Stimulated activated CD4-positive, alpha-beta T cell treated with anti-CD3 and anti-CD28 coated beads, Interleukin-4, amount 100 ng/mL, for 1 hour (primary cell): ENCODE measurements around the gene GPR137.
A peak's percentile ranks its signal among the peaks of the same experiment; 100 is the strongest.

Experiments used
- DNase-seq: peaks from one replicate; pipeline ENCODE4 v3.0.0-alpha.2; 2020

Gene GPR137

GRCh38 chr11:64265176-64266160 lies 20.2 kb upstream of the GPR137 start:
- DNase-seq, result no peak

DNA sequence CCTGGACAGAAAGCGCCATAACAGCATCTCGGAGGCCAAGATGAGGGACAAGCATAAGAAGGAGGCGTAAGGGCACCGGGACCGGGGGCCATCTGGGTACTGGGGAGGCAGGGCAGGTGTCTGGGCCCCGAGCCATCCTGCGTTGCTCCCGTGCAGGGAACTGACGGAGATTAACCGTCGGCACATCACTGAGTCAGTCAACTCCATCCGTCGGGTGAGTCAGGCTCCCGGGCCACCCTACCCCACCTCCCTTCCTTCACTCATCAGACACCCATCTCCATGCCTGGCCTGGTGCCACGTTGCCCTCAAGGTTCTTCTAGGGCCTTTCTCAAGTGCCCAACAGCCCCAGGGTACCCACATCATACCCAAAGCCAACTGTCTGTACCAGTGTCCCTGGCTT lies 19.3 kb upstream of the GPR137 start:
- no peak for DNase-seq

DNA sequence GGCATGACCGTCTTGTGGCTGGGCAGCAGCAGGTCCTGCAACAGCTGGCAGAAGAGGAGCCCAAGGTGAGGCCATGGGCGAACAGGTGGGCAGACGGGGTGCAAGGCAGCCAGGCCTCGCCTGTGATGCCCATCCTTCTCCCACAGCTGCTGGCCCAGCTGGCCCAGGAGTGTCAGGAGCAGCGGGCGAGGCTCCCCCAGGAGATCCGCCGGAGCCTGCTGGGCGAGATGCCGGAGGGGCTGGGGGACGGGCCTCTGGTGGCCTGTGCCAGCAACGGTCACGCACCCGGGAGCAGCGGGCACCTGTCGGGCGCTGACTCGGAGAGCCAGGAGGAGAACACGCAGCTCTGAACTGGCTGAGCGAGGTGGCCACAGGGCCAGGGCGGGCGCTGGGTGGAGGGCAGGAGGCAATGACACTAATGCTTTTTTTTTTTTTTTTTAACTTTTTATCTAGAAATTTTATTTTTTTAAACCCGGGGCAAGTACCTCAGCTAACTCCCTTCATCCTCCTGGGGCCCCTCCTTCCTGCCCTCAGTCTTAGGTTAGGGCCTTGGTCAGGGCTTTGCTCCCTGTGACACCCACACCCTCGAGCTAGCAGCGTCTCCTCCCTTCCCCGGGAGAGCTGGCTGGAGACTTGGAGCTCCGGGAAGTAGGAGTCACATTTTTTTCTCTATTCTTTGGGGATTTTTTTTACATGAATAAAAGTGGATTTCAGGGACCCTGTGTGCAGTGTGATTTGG lies 18.3 kb upstream of the GPR137 start:
- DNase-seq, result no peak

DNA sequence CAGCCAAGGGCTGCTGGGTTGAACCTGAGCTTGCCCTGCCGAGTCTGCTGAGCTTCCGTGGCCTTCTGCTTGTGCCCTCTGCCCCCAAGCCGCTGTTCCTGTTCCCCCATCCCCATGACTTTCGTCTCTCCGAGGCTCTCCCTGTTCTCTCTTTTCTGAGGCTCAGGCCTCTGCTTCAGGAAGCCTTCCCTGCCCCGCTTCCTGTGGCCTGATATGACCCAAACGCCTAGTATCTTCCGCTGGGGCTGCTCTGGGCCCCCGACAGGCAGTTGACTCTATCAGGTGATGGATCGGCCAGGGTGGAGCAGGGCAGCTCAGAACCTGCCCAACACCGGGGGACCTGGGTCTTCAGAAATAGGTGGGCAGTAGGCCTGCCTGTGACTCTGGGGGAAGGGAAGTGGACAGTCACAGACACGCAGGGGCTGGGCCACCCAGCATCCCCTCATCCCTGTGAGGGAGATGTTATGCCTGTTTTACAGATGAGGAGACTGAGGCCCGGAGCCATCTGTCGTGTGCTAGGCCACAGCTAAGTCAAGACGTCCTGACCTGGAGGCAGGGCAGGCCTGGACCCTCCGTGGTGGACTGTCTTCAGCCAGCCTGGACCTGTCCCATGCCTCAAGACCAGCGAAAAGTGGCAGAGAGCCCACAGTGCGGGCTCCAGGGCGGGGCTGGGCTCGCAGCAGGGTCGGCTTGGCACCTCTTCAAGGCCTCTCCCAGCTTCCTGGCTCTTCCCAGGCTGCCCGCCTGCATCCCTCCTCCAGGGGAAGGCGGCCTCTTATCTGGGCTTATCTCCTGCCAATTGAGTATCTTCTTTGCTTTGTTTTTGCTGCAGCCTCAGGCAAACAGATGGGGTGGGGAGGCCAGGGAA lies 17.4 kb upstream of the GPR137 start:
- DNase-seq, result no peak

DNA sequence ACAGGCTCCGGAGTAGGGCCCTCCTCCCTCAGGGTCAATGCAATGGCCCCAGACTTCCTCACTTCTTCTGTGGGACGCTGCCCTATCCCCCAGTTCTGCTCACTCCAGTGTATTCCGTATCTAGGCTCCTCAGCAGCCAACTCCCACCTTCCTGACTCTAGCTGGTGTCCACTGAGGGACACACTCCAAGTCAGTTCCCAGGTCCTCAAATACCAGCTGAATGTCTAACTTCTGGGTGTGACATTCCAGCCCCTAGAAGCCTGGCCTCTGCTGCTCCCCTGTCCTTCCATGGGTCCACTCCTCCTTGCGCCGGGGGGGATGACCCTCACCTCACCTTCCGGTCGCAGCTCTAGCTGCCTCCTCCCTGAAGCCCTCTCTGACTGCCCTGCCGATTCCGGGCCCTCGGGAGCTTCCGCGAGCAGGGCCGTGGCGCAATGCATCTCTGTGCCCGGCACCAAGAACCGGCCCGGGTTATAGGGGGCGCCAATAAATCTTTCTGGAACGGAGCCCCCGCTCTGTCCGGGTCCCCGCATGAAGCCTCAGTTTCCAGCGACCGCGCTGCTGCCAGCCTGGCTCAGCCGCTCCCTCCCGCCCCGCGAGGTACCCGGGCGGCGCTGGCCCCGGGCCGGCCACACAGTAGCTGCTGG lies 16.6 kb upstream of the GPR137 start:
- DNase-seq, result peak; percentile 56

DNA sequence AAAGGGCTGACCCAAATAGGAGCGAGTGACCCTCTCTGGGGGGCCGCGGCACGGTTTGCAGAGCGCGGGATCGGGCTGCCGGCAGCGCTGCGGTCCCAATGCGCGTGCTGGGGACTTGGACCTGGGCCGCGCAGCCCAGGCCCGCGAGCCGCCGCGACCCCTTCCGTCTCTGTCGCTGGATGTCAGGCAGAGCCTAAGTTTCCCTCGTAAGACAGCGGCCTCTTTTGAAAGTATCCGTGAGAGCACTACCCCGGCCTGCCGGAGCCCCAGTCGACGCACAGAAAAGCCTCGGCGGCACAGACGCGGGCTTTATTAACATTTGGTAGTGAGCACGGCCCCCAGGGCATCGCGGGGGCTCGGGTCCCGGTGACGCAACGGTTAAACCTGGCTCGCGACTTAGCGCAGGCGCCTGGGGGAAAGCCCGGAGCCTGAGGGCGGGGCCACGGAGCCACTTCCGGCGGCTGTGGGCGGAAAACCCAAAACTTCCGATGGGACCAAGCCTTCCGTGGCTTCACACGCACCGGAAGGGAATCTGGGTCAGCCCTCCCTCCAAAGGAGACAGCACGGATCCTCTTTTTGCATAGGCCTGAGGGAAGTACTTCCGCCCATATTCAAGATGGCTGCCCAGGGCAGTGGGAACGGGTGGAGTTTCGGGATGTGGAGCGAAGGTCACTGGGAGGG lies 16.0 kb upstream of the GPR137 start:
- peak; percentile 98 for DNase-seq

- DNase-seq, result no peak
Measured at GRCh38 chr11:64275031-64275800, 10.4 kb upstream of the GPR137 start.

GRCh38 chr11:64275841-64276240 lies 9.8 kb upstream of the GPR137 start:
- DNase-seq, result no peak

DNA sequence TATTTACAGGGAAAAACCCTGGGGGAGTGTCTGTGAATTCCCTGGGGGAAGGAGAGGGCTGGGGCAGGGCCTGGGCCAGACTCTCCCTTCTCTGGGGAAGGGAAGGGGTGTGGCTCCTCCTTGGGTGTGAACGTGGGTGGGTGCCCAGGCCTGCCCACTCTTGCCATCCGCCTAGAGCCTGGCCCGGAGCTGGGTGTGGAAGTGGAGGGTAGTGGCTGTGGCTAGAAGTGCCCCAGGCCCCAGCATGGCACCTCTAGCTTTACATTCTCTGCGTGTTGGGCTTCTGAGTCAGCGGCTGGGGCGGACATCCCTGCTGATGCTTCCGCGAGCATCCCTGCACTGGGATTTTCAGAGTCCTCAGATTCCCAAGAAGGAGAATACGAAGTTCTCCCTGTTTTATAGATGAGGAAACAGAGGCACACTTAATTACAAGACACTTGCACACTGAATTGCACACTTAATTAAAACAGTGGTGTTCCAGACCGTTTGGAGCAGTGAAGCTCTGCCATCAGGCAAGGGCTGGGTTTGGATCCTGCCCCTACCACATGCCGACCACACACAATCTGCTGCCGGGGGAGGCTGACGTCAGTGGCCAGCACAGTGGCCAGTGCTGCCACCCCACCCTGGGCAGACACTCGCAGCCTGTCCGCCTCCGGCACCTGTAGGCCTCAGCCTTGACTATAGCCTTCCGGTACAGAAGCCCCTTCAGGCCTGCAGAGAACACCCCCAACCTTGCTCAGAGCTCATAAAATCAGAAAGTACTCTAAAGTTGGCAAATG lies 8.8 kb upstream of the GPR137 start:
- no peak for DNase-seq

DNA sequence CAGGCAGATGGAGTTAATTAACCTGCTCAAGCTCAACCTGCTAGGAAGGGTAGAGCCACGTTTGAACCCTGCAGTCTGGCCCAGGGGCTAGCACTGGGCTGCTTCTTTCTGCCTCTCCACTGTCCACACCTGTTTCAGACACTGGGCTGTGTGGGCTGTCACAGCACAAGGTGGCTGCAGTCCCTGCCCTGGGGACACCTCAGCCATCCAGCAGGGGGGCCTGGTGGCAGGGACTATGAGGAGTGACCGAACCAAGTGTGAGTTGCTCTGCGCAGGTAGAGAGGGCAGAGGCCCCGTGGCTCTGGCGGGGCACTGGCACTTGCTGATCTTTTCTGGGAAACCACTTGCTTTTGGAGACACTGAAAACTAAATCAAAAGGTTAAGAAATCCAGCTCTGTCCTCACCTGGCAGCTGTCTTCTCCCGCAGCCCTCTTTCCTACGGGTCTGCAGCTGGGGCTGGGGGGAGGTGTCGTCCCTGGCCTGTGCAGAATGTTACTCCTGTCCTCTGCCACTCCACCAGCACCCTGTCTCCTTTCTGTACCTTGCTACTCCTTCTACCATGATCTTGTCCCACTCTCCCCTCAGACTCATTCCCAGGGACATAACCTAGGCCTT lies 7.0 kb upstream of the GPR137 start:
- no peak for DNase-seq

DNA sequence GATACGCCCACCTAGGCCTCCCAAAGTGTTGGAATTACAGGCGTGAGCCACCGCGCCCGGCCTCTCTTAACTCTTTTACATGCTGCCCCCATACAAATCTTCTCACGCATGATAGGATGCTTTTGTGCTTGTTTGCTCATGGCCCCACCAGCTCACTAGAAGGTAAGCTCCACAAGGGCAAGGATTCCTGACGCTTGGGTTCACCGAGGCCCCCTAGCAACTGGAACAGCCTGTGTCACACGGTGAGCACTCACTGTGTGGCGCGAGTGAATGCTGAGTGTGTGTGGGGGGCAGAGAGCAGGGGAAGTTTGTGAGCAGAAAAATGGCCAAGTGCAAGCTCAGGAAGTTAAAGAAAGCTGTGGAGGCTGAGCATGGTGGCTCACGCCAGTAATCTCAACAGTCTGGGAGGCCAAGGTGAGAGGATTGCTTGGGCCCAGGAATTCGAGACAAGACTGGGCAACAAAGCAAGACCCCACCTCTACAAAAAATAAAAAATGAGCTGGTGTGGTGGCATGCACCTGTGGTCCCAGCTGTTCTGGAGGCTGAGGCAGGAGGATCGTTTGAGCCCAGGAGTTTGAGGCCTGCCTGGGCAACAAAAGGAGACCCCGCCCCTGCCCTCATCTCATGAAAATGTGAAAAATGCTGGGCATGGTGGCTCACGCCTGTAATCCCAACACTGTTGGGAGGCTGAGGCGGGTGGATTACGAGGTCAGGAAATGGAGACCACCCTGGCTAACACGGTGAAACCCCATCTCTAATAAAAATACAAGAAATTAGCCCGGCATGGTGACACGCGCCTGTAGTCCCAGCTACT lies 3.5 kb upstream of the GPR137 start:
- DNase-seq, result no peak

DNA sequence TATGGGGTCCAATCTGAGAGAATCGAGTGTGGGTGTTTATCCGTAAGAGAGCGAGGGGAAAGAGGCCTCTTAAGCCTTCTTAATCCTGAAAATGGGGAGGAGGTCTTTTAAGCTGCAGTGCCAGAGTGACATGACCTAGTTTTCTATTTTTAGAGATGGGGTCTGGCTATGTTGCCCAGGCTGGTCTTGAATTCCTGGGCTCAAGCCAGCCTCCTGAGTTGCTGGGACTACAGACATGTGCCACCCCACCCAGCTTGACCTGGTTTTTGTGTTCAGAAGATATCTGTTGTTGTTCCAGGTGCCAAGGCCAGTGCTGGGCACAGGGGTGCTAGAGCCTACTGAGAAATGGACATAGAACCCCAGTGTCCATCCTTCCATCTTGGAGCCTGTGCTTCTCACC lies 2.6 kb upstream of the GPR137 start:
- no peak for DNase-seq

- peak; percentile 90 for DNase-seq
Measured at GRCh38 chr11:64284048-64284961, 1.3 kb upstream of the GPR137 start, which contains the start of gene BAD. BAD (minus strand) TSS chr11:64284665; CDS start chr11:64284368, 297 bp downstream.

DNA sequence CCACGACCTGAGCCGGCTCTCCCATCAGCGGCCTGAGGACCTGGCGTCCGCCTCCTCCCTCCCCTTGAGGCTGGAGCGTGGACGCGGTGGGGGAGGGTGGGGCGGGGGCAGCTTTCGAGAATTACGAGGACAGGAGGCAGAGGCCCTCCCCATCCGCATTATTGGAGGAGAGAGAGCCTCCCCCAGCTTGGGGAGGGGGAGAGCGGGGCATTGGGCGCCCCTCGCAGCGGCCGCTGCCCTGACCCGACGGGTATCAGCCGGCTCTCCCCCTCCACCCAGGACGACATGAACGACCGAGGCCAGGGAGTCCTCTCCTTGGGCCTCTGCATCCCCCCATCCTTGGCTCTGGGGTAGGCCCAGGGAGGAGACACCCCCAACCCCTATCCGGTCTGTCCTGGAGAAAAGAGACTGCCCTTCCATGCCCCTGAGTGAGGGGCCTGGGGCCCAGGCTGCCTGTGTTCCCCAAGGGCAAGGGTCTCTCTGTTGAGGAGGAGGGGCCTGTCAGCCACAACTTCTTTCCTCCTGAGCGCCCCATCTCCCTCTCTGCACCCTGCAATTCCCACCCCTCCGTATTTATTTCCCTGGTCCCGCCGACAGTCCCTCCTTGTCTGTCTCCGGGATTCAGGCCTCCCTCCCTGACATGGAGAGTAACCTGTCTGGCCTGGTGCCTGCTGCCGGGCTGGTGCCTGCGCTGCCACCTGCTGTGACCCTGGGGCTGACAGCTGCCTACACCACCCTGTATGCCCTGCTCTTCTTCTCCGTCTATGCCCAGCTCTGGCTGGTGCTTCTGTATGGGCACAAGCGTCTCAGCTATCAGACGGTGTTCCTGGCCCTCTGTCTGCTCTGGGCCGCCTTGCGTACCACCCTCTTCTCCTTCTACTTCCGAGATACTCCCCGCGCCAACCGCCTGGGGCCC lies 495 bp downstream of the GPR137 start:
- DNase-seq, result no peak

- no peak for DNase-seq
Measured at GRCh38 chr11:64286801-64287159, 1.1 kb downstream of the GPR137 start.

DNA sequence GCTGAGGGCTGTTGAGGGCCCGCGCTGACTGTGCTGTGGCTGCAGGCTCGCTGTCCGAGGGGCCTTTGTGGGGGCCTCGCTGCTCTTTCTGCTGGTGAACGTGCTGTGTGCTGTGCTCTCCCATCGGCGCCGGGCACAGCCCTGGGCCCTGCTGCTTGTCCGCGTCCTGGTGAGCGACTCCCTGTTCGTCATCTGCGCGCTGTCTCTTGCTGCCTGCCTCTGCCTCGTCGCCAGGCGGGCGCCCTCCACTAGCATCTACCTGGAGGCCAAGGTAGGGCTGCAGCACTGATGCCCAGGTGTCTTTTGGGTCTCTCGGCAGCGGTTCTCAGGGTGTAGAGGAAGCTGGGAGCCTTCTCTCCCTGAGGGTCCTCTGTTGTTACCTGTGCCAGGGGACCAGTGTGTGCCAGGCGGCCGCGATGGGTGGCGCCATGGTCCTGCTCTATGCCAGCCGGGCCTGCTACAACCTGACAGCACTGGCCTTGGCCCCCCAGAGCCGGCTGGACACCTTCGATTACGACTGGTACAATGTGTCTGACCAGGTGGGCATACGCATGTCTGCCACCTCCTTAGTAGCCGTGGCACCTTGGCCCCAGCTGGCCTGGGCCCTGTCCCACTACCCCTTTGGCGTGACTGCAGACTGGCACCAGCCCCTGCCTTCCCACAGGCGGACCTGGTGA lies 2.2 kb downstream of the GPR137 start:
- DNase-seq, result no peak
